Fibroblast of lung (primary cell): ENCODE data around the gene OR52J3.

Experiments
- EZH2 ChIP-seq: IDR thresholded peaks from 2 replicates; pipeline ENCODE4 v1.5.1; 2012; ENCODE audit warnings: low read length, control low read depth, mild to moderate bottlenecking; ENCODE audit errors: missing control alignments
- TF ChIP-seq, protein P1 (sequence below), 2 donors: IDR thresholded peaks in 1 of 2; conservative IDR thresholded peaks in 1 of 2; 1 replicate in 1 of 2; 2 replicates in 1 of 2; pipeline ENCODE4 v1.5.1; 2011 to 2012; ENCODE audit warnings: low read length in 2 of 2, control low read depth in 1 of 2, inconsistent platforms in 1 of 2, low read depth in 1 of 2, mild to moderate bottlenecking in 1 of 2

DNA sequence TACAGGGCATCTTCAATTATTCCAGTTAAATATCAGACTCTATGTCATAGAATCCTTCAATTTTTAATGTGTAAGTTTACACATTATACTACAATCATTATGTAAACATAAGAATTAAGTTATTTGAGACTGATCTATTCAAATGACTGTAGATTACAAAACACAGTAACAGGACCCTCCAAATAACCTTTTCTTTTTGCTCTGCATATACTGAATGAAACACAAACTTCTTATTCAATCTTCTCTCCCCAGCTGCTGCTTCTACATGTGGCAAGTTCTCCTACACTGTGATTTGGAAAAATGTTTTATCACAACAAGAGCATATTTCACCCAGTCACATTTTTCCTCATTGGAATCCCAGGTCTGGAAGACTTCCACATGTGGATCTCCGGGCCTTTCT lies at the start of gene OR52J3:
- TF ChIP-seq, protein P1, sequence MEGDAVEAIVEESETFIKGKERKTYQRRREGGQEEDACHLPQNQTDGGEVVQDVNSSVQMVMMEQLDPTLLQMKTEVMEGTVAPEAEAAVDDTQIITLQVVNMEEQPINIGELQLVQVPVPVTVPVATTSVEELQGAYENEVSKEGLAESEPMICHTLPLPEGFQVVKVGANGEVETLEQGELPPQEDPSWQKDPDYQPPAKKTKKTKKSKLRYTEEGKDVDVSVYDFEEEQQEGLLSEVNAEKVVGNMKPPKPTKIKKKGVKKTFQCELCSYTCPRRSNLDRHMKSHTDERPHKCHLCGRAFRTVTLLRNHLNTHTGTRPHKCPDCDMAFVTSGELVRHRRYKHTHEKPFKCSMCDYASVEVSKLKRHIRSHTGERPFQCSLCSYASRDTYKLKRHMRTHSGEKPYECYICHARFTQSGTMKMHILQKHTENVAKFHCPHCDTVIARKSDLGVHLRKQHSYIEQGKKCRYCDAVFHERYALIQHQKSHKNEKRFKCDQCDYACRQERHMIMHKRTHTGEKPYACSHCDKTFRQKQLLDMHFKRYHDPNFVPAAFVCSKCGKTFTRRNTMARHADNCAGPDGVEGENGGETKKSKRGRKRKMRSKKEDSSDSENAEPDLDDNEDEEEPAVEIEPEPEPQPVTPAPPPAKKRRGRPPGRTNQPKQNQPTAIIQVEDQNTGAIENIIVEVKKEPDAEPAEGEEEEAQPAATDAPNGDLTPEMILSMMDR (conservative IDR thresholded peaks at IDR 0.05 in 1 of 2, IDR thresholded peaks at IDR 0.05 in 1 of 2; ENCODE audit: low read depth in 1 of 2, low read length in 2 of 2) = no peak
- TF ChIP-seq EZH2 = no peak
